COLO668 (cell line): ENCODE measurements around the gene SERTAD2.

Experiments
- DNase-seq: peaks from one replicate; lab custom pipeline; 2025; ENCODE audit not compliant: unreplicated experiment; lab: John Stamatoyannopoulos, UW

The SERTAD2 gene

DNA sequence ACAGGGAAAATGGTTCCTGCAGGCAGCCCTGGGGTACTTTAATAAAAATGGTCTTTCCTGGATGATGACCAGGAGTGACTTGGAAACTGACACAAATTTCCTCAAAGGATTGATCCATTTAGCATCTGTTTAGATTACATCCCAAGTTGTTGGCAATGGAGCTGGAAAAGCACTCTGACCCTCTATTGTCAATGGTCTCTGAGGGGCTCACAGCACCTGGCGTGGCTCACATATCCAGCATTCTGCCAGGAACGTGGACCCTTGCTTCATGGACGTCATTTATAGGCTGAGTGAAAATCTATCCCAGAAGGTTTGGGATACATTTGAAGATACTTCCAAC is 43.8 kb downstream of the SERTAD2 start:
- no peak for DNase-seq

DNA sequence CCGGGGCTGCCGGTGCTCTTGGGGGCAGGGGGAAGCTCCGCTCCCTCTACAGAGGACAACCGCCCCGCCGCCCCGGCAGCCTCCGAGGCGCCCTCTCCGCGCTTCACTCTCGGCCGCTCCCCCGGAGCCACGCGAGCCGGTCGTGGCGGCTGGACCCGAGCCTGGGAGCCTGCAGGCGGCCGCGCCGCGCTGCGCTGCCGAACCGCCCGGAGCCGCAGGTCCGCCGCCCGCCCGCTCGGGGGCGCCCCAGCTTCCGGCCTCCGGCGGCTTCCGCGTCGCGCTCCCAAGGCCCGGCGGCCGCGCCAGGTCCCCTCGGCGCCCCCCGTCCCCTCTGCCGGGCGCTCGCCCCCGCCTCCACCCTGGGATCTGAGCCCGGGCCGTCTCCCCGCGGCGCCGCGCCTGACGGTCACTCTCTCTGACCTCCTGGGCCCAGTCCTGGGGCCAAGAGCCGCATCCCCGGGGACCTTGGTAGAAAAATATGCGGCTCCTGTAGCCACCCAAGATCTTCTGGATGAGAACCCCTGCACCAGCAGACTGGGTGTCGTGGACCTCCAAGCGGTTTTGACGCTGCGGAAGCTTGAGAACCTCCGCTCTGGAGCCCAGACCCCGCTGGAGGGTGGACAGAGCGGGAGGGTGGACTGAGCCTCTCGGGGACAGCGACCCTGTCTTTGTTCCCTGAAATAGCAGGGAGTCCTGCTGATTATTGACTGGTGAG is 44.3 kb downstream of the SERTAD2 start:
- DNase-seq, result peak; percentile 82

DNA sequence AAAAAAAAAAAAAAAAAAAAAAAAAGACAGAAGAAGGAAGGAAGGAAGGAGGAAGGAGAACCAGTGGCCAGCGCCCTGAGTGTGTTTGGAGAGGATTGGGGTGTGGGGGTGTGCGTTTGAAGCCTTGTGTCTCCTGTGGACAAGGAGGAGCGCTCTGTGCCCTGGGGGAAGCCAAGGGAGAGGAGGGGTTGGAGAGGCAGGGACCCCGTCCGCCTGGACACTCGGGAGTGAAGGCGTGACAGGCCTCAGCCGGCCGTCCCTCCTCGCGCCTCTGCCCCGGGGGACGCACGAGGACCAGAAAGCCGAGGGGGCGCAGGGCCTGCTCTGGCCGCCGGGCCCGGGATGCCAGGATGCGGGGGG is 44.9 kb downstream of the SERTAD2 start:
- no peak for DNase-seq

DNA sequence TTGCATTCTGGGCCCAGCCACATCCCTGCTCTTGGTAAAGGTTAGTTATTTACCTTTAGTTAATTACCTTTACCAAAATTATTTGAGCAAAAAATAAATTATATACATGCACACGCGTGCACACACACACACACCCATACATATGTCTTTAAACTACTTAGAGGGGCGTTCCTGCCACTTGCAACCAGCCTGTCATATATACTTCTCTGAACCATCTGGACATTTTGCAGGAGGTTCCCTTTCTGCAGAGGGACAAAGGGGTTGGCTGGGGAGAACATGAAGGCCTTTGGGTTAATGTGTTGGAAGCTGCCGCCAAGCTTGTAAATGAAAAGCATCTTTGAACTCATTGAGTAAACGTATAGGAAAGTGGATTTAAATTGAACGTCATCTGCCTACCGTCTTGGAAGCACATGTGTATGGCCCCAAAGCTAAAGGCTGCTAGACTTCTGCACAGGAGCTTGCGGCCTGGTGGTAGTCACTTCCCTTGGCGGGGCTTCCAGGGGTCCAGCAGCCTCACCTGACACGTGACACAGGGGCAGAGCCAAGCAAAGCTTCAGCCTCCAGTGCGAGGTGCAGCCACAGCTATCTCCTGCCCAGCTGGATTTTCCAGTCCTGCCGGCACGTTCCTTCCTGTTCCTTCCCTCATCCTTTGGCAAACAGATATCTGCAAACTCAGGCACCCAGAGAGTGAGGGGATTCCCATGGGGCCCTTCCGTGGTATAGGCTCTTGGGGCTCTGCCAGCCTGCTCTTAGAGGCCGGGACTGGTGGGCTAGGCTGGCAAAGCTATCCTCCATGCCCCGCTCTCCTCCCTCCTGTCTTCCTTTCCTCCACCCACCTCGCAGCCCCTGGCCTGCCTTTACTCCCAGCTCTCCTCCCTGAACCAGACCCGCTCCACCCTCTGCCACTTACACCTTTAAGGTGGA is 46.1 kb downstream of the SERTAD2 start:
- DNase-seq, result no peak

GRCh38 chr2:64606479-64607363 is 47.0 kb downstream of the SERTAD2 start:
- DNase-seq, result peak; percentile 73

- no peak for DNase-seq
Observed at GRCh38 chr2:64605991-64606478, 47.7 kb downstream of the SERTAD2 start.

- no peak for DNase-seq
Observed at GRCh38 chr2:64605026-64605471, 48.7 kb downstream of the SERTAD2 start.

DNA sequence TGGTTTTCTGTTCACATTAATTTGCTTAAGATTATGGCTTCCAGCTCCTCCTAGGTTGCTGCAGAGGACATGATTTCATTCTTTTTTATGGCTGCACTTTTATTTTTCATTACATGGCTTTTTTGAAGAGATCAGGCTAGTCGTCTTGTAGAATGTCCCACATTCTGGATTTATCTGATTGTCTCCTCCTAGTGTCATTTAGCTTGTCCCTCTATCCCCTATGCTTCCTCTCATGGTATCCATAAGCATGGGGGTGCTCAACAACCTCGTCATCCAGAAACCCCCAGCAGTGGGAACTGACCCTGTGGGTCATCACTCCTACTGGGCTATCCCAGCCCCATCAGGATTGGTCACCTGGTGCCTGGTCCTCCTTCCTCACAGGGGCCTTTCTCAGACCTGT is 49.6 kb downstream of the SERTAD2 start:
- no peak for DNase-seq

DNA sequence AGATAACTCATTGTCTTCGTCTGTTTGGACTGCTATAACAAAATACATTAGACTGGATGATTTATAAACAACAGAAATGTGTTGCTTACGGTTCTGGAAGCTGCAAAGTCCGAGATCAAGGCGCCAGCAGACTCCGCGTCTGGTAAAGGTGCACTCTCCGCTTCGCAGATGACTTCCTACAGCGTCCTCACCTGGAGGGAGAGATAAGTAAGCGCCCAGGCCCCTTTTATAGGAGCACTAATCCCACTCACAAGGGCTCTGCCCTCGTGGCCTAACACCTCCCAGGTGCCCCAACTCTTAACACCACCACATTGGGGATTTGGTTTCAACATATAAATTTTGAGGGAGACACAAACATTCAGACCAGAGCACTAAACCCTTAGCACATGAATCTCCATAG is 51.3 kb downstream of the SERTAD2 start:
- no peak for DNase-seq

DNA sequence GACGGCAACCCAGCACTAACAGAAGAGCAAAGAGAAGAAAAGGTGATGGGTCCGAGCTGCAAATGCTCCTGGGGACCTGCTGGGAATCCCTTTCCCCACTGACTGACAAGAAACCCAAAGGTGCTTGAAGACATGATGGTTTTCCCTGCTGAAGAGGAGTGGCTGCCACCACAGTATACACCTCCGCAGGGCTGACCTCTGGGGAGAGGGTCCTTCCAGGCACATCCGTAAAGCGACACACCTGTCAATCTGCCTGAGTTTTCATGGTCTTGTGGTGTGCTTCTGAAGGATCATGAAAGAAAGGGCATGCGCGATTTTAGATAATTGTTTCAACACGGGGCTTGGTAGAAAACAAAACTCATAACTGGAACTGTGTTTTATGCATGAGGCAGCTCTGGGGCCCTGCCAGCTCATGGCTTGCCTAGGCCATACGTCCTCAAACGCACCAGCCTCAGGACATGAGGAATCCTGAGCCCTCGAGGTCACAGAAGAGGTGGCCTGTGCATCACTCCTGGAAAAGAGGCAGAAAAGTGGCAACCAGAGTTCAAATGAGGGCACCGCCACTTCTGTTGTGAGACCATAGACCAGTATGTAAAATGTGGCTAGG is 51.8 kb downstream of the SERTAD2 start:
- no peak for DNase-seq

GRCh38 chr2:64601034-64601754 is 52.5 kb downstream of the SERTAD2 start:
- no peak for DNase-seq

DNA sequence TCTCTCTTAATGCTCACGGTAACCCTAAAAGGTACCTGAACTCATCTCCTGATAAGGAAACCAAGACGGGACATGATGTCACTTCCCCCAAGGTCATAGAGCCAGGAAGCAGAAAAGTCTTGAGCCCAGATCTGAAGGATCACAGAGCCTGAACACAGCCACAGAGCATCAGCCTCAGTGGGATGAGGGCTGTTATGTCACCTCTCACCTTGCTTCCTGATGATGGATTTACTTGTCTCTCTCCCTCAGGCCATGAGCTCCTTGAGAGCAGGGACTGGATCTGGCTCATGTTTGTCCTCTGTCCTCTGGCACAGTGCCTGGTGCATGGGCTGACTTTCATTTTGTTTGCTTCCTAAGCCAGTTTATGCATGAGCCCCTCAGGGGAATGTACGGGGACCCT is 54.2 kb downstream of the SERTAD2 start:
- no peak for DNase-seq

DNA sequence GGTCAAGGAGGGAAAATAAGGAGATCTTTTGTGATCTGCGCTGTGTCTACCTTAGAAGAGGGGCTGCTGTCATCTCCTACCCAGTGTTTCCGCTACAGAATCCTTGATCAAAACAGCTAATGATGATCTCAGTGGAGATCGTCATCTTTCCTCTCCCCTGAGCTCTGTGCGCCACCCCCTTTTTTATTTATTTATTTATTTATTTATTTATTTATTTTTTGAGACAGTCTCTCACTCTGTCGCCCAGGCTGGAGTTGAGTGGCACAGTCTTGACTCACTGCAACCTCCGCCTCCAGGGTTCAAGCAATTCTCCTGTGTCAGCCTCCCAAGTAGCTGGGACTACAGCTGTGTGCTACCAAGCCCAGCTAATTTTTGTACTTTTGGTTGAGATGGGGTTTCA is 55.5 kb downstream of the SERTAD2 start:
- no peak for DNase-seq

- no peak for DNase-seq
Observed at GRCh38 chr2:64595397-64596176, 58.1 kb downstream of the SERTAD2 start.

DNA sequence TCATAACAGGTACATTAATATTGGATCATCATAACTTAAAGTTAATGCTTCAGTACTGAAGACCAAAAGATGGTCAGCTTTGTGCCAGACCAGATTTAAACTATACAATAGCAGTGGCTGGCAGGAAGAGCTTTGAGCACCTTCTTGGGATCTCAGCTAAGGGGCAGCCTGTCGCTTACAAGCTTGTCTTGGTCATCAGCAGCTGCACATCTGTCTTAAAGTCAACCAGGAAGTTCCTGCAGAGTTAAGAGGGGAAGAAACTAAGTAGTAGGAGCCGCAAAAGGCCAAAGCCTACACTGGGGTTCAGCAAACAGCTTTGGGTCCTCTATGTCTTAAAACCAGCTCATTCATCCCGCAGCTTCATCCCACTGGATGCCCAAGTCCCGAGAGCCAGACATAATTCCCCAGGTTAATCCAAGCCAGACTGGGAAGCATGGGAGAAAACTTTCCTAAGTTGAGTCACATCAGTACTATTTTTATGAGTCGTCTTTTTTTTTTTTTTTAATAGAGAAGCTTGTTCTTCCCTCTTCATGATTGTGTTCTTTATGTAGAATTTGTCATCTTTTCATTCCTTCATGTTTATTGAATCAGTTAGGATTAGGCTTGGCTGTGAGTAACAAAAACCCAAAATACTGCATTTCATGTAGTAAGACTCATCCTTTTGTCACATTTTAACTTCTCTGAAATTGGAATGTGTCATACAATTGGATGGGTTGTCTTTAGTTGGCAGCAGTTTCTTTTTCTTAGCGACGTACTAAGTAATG is 59.3 kb downstream of the SERTAD2 start:
- no peak for DNase-seq

- DNase-seq, result no peak
Observed at GRCh38 chr2:64593035-64593655, 60.6 kb downstream of the SERTAD2 start.

- no peak for DNase-seq
Observed at GRCh38 chr2:64591188-64591587, 62.5 kb downstream of the SERTAD2 start.

- no peak for DNase-seq
Observed at GRCh38 chr2:64587561-64587960, 66.2 kb downstream of the SERTAD2 start.
